HG03066 (cell line): Measurements from ENCODE around the gene YOD1.

Experiments
- ATAC-seq: cut with Tn5 transposase; IDR thresholded peaks from one replicate; pipeline ENCODE4 v1.9.1; 2021; ENCODE audit warnings: low read depth; ENCODE audit not compliant: unreplicated experiment

YOD1 gene

GRCh38 chr1:207051191-207051943, at the start of gene YOD1:
Gene YOD1, minus strand, starts transcription at chr1:207051208. Its CDS starts 178 bp downstream, at chr1:207051030.
- no peak for ATAC-seq

DNA sequence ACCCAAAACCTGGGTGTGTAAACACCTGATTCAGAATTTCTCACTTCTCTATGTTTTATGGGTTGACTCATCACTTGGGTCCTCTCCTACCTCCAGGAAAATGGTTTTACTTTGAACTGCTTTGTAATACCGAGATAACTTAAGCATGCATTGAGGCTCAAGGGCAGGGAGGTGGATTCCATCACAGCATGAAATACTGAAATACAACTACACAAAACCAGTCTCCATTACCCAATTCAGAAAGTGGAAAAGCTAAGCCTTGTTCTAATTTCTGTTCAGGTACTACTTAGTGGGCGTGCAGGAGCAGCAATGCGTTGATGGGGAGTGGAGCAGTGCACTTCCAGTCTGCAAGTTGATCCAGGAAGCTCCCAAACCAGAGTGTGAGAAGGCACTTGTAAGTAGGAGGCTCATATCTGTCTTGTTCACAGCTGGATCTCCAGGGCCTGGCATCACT, 46.9 kb upstream of the YOD1 start:
- ATAC-seq, result peak; percentile 64

- no peak for ATAC-seq
These were observed 42.9 kb upstream of the YOD1 start for GRCh38 chr1:207093944-207094343.

GRCh38 chr1:207091200-207091908, 40.3 kb upstream of the YOD1 start:
- ATAC-seq, result no peak

DNA sequence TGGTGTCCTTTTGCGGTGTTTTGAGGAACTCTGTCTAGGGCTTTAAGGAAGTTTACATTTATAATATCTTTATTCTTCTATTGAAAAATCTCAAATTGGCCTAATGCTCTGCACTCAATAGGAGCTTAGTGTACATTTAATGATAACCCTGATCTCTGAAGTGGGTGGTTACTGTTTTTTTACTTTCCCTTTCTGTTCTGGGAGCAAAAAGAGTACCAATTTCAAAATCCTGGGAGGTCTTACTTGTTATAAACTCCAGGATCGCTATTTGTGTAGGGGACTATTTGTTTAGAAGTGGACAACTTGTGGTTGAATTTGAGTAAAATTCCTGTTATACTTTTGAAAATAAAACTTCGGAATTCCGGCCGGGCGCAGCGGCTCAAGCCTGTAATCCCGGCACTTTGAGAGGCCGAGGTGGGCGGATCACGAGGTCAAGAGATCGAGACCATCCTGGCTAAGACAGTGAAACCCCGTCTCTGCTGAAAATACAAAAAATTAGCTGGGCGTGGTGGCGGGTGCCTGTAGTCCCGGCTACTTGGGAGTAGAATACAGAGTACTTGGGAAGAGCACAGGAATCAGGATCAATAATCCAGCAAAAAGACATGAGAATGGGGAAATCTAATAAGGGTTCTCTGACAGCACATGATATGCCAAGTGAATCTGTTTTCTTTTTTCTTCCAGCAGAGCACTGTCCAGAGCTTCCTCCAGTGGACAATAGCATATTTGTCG, 38.8 kb upstream of the YOD1 start:
- no peak for ATAC-seq

DNA sequence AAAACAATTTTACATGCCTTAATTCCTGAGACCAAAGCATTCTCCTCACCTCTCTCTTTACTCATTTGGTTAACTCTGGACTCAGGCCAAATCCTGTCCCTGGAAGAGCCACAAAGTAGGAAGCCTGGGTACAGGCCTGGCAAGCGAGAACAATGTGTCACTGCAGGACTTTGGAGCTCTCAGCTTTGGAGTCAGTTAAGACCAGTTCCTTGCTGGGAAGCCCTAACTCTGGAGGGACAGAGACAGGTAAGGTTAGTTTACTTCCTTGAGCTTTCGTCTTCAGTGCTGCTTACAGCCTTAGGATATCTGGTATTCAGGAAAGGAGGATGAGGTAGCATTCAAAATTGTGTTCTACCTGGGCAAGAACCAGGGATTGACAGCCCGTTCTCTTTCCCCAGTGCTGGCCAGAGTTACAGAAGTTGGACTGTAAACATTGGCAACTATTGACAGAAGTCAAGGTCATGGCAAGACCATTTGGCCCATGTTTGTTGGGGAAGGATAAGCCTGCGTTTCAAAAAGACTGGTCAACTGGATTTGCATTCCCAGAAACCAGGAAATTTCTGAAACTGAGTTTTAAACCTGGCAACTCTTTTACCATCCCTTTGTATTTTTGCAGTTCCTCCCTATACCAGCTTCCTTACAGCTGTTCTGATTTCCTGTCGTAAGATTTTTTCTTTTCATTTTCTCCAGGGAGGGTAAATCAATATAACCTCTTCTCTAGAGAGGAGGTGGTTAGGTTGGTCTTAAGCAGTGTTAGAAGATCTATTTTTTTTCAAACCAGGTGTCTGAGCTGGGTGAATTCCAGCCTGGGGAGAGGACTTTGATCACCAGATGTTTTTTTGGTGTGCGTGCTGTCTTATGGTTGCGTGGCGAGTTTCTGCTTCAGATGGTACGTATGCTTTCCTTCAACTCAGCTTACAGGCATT, 38.0 kb upstream of the YOD1 start, which contains the start of gene C4BPB:
Gene C4BPB (plus strand): TSS at position 160 of the 926 bp plus-strand sequence. CDS start 672 bp downstream, at position 832.
- no peak for ATAC-seq

DNA sequence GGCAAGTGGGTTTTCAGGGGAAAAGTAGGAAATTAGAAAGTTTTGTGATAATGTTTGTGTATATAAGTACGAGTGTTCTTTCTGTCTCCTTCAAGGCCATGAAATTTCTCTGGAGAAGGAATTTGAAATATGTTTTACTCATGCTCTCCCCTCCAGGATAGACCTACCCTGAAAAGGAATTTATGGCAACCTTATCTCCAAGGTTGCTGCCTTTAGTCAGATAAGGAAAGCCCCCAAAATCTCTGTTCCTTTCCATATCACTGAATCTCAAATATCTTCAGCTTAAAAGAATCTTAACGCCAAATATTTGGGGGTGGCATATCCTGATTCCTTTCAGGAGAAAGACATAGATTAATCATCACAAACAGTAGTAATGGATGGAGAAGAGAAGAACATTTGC, 37.2 kb upstream of the YOD1 start:
- ATAC-seq, result no peak

DNA sequence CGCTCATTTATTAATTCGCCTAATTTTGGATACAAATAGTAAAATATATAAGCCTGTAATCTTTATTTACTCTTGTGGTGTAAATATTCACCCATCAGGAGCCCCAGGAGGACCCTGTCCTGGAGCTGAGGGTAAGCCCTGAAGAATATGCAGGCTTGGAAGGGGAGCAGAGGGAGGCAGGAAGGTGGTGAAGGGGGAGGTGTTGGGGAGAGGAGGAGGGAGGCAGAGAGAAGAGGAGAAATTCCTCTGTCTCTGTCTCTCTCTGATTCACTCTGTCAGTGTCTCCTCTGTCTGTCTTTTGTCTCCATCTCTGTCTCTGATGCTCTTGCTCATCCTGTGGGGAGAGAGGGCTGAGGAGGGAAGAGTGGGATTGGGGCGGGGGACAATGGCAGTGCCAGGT, 34.9 kb upstream of the YOD1 start:
- ATAC-seq, result no peak

DNA sequence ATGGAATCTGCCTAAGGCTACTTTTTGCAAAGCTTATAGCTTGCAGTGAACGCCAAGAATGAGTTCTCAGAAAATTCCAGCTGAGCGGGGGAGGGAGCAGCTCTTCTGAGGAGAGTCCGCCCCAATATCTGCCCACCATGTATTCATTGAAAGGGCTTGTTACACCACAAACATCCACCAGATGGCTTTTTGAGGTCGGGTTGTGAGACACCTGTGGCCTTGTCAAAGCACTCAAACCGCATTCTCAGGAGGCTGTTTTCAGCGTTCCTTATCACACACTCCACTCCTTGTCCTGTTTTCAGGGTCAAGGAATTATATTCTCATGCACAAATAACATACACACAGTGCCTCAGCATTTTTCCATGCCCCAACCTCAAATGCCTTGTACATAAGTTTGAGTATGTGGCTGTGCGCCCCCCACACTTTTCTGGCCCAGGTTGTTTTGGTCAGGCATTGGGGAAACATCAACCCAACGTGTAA, 33.7 kb upstream of the YOD1 start:
- no peak for ATAC-seq

DNA sequence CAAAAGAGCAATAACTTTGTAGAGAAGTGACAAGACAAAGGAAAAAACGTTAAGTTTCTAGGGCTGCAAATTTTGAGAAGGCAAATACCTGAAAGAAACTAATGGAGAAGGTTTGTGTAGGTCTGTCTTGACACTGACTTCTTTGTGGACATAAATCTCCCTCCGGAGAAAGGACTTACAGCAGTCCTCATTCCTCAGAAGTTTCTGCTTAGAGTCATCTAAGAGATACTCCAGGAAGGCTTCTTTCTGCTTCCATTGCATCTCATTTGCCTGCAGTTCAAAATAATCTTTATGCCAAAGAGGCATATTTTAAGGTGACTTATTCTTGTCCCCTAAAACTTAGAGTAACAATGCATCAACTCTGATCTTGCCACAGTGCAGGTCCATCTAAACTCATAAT, 33.2 kb upstream of the YOD1 start:
- no peak for ATAC-seq

DNA sequence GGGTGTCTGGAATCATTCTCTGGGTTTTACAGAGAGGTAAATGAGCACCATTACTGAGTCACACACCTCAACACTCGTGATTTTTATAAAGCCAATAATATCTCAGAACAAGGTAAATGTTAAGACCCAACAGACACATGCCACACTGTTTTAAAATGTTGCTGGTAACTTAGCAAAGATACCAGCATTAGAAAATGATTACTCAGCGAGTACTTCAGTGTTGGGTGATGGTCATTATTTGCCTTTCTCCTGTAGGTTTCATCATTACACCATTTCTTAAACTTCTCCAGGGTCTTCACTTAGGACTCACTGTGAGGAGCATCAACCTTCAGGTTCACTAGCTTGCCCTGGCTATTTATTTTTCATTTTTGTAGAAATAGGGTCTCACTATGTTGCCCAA, 30.8 kb upstream of the YOD1 start:
- no peak for ATAC-seq

GRCh38 chr1:207081088-207081487, 30.1 kb upstream of the YOD1 start:
- ATAC-seq, result no peak

- no peak for ATAC-seq
These were observed 28.8 kb upstream of the YOD1 start for GRCh38 chr1:207079706-207080241.

- ATAC-seq, result no peak
These were observed 27.6 kb upstream of the YOD1 start for GRCh38 chr1:207078578-207079132.

DNA sequence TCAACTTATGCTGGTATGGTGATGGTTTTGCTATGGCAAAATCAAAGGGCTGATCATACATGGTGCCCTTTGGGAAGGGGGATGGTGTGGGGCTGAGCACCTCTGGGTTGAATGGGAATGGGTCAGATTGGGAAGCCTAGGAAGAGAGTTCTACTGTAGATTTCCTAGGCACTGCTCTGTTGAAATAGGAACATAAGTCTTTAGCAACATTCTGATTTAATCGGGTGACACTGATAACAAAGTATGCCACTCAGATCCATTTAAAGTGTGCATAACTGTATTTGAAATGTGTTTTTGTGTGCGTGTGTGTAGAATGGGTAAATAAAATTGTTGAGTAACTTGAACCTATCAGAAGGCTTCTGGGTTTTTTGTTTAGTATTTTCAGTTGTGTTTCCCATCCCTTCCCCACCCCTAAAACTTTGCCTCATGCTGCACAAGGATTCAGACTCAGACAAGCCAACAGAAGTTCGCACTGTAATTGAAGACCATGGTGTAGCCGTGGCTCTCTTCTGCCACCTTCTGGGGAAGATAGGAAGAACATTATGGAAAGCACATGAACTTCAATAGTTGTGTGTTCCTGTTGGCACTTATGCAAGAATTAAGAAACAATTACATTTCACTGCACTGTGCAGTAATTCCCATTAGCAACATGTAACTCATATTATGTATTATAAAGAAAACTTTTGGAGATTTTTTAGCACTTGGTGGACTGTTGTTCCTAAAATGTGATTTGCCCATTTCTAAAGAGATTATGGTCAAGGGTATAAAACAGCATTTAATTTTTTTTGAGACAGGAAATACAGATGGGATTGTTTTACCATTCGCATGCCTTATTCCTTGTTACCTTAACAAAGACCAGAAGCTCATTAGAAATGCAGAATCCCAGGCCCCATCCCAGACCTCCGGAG, 26.7 kb upstream of the YOD1 start:
- no peak for ATAC-seq

DNA sequence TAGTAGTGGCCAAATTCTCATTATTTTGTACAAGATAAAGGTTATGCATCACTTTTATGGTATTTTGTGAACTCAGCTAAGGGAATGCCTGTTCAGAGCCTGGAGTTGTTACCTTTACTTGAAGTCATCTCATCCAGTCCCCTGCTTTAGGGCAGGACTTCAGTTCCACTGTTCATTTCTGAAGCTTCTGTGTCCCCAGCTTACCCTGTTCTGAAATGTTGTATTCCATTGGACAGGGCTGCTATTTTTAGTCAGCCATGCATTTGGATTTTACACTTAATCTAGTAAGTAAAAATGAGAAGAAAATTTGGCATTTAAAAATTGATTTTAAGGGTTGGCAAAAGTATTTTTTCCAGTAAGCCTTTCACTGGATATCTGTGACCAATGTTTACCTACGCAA, 26.0 kb upstream of the YOD1 start:
- ATAC-seq, result no peak

- no peak for ATAC-seq
These were observed 25.4 kb upstream of the YOD1 start for GRCh38 chr1:207076181-207076955.
